Eye (tissue), 1 donor: Measurements from ENCODE around the gene NUDT14.

Experiments
- DNase-seq: peaks from one replicate; pipeline ENCODE4 v3.0.0-alpha.2; 2015

Gene NUDT14

DNA sequence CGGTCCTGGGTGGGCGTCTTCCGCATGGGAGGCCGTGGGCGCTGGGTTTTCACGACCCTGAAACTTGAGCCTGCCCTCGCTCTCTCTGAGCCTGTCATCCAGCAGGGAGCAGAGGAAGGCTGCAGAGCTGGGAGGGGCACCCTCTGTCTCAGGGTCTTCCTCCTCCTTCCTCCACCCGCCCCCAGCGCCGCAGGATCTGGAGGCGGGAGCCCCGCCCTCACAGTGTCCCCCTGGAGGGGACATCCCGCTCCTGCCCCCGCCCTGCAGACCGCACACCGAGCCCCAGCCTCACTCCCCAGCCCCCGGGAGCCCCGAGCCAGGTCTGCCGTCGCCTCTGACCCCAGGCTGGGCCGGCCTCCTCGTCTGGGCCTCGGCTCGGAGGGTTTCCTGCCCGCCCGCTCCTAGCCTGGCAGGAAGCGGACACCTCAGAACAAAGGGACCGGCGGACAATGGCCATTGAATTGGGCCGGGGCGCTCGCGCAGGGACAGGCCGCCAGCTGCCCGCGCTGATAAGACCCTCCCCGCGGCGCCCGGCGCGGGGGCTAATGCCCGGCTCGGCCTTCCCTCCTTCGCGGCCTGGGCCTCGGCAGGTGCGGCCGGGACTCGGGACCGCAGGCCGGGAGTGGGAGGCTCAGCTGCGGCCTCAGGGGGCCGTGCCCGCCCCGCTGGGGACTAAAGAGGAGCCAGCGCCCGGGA, 15.3 kb upstream of the NUDT14 start:
- peak; percentile 88 for DNase-seq

- peak; percentile 67 for DNase-seq
Measured at GRCh38 chr14:105195522-105196264, 14.6 kb upstream of the NUDT14 start.

DNA sequence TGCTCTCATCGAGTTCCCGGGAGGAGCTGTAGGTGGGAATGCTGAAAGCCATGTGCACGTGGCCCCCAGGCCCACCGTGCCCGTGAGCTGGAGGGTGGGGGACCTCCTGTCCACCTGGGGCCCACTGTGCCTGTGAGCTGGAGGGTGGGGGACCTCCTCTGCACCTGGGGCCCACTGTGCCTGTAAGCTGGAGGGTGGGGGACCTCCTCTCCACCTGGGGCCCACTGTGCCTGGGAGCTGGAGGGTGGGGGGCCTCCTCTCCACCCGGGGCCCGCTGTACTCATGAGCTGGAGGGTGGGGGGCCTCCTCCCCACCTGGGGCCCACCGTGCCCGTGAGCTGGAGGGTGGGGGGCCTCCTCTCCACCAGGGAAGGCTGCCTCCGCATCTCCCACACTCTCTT, 13.9 kb upstream of the NUDT14 start:
- no peak for DNase-seq

GRCh38 chr14:105193916-105194782, 13.0 kb upstream of the NUDT14 start:
- no peak for DNase-seq

- DNase-seq = peak; percentile 65
Measured at GRCh38 chr14:105192866-105193731, 12.0 kb upstream of the NUDT14 start.

DNA sequence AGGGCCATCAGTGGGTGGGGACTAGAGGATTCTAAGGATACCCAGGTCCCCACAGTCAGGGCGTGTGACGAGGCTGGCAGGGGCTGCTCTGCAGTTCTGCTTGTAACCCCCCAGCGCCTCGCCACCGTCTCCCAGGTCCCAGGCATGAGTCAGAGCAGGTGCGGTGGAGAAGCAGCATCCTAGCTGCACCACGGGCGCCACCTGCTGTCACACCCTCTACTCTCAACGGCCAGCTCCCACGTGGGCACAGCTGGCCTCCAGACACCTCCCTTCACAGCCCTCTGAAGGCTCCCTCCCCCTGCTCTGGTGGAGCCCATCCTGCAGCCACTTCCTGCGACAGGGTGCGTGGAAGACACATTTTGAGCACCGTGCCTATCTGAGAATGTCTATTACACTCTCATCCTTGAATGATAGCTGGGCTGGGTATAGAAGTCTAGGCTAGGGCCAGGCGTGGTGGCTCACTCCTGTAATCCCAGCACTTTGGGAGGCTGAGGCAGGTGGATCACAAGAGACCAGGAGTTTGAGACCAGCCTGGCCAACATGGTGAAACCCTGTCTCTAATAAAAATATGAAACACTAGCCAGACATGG, 6.9 kb upstream of the NUDT14 start:
- DNase-seq = no peak

DNA sequence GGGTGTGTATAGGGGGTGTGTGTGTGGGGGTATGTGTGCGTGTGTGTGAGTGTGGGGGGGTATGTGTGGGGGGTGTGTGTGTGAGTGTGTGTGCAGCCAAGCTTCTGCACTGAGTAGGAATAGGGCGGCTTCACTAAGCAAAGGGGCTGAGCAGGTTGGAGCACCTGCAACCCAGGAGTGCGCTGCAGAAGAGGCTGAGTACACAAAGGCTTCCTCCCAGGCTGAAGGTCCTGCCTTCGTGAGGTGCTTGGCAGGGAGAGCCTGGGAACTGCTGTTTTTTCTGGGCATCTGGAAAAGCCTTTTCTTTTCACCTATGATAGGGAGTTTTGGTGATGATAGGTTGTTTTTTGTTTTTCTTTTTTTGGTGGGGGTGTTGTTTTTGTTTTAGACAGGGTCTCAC, 6.0 kb upstream of the NUDT14 start:
- no peak for DNase-seq

- no peak for DNase-seq
Measured at GRCh38 chr14:105185973-105186372, 4.9 kb upstream of the NUDT14 start.

DNA sequence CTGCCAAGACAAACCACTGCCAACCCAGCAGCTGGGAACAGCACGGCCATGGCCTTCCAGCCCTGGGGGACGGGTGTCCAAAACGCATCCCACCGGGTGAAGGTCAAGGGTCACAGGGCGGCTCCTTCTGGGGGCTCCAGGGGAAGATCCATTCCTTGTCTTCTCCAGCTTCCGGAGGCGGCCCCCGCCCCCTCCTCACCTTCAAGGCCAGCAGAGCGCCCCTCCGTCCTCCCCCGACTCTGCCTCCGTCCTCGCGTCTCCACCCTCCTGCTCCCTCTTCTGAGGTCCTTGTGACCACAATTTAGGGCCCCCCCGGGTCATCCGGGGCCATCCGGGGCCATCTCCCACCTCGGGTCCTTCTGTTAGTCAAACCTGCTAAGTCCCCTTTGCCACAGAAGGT, 3.9 kb upstream of the NUDT14 start:
- no peak for DNase-seq

- no peak for DNase-seq
Measured at GRCh38 chr14:105184461-105184860, 3.3 kb upstream of the NUDT14 start.

DNA sequence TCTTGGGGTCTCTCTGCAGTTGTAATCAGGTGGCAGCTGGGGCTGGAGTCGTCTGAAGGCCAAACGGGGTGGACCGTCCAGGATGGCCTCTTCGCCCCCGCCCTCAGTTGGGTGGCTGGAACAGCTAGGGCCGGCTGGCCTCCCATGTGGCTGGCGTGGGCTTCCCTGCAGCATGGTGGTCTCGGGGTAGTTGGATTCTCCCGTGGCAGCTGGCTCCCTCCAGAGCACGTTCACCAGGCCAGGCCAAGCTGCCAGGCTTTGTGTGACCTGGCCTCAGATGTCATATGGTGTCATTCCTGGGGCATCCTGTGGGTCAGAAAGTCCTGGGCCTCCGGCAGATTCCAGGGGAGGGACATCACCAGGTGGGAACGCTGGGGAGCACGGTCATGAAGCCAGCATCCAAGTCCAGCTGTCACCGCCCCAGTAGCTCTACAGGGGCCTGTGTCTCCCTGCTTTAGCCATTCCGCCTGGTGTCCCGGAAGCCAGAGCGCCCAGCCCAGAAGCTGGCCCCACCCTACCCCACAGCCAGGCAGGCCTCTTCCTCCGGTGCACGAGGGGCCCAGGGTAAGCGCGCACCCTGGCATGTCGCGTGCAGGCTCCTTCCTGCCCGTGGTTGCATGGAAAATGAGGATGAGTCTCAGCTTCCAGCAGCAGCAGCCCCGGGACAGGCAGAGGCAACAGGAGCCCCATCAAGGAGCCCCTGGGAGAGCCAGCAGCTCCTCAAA, 1.3 kb upstream of the NUDT14 start:
- DNase-seq = no peak

GRCh38 chr14:105181549-105182295, 610 bp upstream of the NUDT14 start:
- no peak for DNase-seq

GRCh38 chr14:105179191-105179590, 1.9 kb downstream of the NUDT14 start:
- DNase-seq = no peak

GRCh38 chr14:105178868-105179140, 2.3 kb downstream of the NUDT14 start:
- DNase-seq = no peak

- no peak for DNase-seq
Measured at GRCh38 chr14:105178069-105178867, 2.8 kb downstream of the NUDT14 start.

- no peak for DNase-seq
Measured at GRCh38 chr14:105177082-105177481, 4.0 kb downstream of the NUDT14 start.

- DNase-seq = no peak
Measured at GRCh38 chr14:105176513-105176912, 4.6 kb downstream of the NUDT14 start.

GRCh38 chr14:105173901-105174894, 6.9 kb downstream of the NUDT14 start:
- no peak for DNase-seq

DNA sequence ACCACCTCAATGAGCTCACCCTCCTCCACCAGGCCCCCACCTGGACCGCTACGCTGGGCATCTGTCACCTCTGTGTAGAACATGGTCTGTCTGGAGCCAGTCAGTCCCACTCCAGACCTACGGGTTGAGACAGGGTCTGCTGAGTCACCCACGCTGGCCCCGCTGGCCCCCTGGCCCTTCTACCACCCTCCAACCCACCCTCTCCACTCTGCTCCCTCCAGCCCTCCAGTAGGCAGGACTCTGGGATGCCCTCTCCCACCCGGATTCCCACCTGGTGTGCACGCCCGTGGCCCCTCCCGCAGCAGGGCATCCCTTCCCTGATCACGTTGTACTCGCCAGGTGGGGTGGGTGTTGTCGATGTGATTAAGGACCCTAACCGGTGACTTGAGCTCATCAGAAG, 8.0 kb downstream of the NUDT14 start:
- no peak for DNase-seq
